HG03460 (cell line): Measurements from ENCODE around the gene STK32C.

Source experiments
- ATAC-seq: cut with Tn5 transposase; IDR thresholded peaks from one replicate; pipeline ENCODE4 v1.9.1; 2021; ENCODE audit not compliant: unreplicated experiment

Gene STK32C

DNA sequence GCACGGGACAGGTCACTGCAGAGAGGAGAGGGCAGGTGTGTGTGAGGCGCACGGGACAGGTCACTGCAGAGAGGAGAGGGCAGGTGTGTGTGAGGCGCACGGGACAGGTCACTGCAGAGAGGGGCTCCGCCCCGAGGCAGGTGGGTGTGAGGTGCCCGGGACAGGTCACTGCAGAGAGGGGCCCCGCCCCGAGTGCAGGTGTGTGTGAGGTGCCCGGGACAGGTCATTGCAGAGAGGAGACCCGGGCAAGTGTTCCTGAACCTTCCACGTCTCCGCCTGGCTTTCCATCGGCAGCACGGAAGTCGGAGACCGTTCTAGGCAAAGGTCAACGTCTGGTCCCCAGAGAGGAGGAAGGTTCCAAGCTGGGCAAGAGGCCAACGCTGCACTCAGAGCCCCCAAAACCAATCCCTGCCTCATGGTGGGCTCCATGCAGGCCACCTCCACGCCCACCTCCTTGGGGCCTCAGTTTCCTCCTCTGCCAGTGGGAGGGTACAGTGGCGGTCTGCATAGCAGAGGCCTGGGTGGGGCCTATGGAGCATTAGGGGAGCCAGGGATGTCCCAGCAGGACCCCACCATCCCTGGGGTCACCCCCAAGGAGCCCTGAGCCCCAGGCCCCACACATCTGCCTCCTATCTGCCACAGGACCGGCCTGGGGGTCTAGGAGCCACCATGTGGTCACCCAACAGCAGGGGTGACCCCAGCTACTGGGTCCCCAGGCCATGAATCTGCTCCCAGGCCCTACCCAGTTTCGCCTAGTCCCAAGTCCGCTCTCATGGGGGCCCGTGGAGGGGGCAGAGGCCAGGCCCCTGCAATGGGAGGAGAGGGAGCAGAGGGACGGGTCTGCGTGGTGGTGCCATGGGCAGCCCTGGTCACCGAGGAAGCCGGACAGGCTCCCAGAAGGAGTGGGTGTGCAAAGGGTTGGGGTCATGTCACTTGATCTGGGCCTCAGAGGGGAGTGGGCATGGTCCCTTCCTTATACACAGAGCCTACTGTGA lies 57.0 kb downstream of the STK32C start:
- no peak for ATAC-seq

DNA sequence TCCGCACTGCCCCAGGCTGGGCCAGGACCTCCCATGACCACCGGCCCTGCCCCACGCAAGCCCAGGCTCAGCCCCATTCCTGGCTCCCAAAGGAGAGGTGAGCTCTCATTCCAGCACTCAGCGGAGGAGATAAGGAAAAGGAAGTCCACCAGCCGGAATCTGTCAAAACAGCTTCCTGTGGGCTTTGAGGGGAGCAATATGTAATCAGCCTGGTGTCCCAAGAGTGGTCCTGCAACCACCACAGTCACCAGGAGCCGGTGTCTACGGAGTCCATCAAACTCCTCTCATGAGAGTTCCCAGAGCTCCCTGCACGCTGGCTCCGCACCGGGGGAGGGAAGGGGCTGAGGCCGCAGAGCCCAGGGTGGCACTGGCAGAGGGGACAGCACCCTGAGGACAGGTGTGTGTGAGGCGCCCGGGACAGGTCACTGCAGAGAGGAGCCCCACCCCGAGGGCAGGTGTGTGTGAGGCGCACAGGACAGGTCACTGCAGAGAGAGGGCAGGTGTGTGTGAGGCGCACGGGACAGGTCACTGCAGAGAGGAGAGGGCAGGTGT lies 57.9 kb downstream of the STK32C start:
- ATAC-seq = no peak

DNA sequence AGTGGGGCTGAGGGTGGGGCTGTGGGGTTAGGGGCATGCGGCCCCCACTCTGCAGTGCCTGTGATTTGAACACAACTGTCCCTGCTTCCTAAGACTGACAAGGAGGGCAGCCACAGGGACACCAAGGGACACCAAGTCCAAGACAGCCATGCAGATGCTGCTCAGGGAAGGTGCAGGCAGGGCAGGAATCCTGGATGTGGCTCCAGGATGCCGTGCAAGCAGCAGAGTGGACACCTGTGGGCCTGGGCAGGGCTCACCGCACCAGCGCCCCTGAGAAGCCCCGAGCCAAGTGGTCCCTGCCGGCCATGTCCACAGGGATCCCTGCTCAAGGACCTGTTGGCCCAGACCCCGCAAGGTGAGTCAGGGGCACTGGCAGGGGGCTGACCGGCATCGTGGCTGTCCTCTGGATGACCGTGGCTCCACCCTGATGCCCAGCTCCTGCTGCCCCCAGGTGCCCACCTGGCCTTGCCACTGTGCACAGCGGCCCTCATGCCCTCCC lies 58.5 kb downstream of the STK32C start:
- ATAC-seq = no peak

DNA sequence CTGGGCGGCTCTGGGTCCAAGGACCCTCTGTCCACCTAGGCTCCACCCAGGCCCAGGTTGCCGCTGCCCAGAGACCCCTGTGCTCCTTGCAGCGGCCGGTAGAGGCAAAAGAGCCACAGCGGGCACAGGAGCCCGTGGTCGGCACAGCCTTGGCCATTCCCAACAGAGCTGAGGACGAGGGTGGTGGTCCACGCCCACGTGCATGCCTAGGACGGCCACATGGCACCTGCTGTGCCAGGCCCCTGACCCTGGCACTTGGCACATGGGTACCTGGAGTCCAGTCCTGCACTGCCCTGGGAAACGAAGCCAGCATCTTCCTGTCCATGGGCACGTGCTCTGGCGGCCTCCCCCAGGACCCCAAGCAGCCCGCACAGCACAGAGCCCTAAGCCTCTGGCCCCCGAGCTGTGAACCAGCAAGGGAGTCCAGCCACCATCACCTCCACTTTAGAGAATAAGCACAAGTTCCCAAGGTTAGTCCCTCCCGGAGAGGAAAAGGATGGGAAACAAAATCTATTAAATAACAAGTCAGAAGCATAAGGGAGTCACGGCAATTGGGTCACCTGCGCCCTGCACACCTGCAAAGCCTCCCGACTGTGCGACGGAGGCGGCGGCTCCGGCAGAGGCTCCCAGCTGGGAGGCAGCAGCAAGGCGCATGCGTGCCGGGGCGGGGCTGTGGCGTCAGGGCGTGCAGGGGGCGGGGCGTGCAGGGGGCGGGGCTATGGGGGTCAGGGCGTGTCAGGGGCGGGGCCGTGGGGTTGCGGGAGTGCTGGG lies 59.1 kb downstream of the STK32C start:
- ATAC-seq = no peak

DNA sequence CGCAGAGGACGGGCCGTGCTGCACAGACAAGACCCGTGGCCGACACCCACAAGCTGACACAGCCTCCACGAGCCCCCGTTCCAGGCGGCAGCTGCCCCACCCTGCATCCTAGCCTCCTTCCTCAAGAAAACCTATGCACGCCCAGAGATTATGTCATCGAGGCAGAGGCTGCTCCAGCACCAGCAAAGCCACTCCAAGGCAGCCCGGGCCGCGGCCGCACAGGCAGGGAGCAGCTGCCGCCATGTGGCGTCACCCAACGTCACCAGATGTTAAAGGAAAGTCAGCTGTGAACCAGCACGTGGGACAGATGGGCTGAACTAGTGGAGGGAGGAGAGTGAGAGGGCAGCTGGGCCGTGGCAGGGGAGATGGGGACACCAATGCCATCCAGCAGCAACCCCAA lies 59.8 kb downstream of the STK32C start:
- no peak for ATAC-seq

DNA sequence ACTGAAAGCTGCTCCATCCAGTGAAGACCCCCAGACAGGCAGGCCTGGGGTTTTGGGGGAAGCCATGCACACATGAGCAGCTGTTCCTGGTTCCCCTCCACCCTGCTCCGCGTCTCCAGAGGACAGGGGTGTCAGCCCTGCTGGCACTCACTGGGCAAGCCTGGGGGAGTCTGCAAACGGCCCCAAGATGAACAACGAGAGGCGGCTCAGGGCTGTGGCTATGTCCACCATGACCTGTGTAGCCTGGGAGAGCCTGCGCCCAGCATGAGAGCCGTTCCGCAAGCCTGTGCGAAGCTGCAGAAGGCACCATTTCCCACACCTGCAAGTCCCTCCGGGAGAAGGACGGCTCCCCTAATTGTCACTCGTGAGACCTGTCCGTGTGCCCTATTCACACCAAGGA lies 61.5 kb downstream of the STK32C start:
- no peak for ATAC-seq

DNA sequence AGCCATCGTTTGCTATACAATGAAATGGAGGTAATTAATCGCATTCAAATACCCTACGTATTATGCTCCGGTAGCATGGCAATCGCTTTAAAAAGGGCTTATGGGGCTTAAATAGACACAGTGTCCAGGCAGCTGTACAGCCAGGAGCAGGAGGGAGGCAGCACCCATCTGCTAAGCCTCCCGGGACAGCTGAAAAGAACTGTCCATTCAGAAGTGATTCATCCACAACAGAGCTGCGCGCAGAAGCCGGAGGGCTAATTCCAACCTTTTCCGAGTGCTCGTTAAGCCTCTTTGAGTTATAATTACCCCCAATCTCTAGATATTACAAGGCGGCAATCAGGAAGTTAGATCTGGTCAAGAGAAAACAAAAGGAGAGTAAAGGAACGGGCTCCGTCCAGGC lies 62.7 kb downstream of the STK32C start:
- no peak for ATAC-seq

DNA sequence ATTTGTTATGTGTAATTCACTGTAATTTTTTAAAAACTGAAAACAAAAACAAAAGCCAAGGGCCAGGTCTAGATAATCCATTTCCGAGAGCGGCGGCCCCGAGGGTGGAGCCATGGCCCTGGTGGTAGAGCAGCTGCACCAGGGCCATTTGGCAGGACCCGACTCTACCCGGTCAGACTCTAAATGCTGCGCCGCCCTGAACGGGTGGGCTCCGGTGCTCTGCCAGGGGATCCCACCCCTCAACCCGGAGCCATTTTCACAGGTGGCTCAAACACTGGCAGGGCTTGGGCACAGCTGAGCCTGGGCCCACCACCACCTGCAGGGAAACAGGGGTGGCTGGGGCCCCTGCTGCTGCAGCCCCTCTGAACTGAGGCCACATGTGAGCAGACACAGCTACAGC lies 64.1 kb downstream of the STK32C start:
- ATAC-seq = no peak

DNA sequence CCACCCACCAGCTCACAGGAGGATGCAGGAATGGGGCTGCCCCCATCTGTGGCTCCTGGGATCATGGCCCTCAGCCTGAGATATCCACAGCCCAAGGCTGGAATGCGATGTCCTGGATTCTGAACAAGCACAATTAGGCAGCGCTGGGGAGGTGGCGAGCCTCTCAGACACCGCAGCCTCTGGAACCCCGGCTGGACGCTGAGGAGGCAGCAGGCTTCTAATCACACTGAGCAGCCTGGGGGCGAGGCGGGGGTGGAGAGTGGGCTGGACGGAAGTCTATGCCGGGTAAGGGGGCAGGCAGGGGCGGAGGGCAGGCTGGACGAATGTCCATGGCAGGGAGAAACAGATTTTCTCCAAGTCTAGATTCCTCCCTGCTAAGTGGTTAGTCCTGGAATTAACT lies 64.6 kb downstream of the STK32C start:
- no peak for ATAC-seq

DNA sequence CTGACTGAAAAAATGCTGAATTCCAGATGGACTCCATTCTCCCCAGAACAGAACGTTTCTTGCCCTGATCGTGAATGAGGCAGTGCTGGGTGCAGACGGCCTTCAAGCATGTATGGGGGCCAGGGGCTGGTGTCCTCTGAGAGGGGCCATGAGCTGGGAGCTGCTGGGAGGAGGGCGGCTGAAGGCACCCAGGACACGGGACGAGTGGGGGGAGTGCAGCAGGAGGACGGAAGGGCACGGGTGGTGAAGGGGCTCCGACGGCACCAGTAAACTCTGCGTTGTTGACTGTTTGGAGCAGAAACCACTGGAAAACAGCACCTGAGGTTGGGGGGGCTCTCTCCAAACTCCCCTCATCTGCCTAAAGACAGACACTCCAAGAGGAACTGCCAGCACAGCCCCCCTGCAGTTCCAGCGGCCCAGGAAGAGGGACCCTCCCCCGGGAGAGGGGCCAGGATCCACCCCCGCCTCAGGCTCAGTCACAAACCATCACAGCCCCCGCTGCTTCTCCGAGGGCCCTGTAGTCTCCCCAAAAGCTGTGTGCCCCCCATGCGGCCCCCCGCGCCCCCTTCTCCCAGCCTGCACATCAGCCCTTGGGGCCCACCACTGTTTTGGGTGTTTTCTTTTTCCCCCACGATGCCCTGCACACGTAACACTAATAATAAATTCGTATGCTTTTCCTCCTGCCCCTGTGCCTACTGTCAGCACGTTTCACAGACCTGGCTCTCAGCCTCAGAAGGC lies 65.5 kb downstream of the STK32C start:
- ATAC-seq = no peak

DNA sequence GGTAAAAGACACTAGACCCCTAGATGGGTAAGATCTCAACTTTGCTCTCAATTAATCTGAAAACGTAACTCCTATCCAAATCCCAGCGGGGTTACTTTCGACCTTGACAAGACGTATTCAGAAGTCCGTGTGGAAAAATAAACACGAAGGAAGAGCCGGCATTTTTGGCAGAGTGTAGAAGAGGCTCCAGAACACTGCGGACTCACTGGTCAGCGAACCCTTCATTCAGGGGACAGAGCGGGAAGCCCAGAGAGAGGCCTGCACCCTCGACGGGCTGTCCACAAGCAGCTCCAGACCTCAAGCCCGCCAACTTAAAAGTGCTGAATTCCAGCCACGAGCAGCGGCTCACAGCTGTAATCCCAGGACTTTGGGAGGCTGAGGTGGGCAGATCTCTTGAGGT lies 66.3 kb downstream of the STK32C start:
- ATAC-seq = no peak

DNA sequence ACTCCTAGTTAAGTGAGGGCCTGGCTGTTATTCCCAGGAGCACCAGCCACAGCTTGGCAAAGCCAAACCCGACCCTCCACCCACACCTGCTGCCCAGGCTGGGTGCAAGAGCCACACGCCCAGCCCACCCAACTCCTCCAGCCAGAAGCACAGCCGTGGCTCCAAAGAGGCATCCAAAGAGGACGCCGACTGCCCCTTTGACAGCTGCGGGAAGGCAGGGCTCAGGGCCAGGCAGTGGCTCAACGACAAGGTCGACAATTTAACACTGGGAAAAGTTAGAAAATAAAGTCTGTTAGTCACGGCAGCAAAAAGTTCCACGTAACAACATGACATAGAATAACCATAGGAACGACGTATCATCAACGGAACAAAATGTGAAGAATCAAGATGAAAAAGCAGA lies 66.7 kb downstream of the STK32C start:
- ATAC-seq = no peak

DNA sequence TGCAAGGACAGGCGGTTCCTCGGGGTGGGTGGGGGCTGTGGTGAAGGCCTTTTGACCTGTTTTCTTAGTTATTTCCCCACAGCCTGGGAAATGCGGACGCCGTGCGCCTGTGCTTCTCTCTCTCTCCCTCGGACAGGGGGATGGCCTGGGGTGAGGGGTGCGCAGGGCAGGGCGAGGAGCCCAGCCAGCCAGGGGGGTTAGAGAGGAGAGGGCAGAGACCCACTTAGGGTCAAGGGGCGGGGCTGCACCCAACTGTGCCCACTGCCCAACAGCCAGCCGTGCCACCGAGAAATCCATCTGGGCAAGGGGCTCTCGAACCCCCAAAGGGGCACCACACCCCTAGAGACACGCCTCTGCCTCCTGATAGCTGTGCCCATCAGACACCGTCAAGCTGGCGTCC lies 67.2 kb downstream of the STK32C start:
- no peak for ATAC-seq

DNA sequence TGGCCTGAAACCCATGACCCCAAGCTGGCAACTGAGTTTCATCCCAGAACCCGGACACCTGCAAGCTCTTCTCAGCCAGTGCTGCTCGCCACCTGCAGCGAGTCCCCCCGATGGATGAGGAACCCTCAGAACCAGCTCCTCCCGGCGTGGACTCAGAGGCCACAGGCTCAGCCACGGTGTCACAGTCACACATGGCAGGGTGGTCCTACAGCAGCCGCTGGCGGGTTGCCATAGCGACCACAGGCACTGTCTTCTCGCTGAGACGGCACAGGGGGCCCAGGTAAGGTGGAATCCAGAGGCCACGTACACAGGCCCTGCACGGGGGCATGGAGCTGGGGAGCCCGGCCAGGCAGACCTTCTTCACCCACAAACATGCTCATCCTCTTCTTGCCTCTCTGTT lies 67.6 kb downstream of the STK32C start:
- ATAC-seq = no peak

DNA sequence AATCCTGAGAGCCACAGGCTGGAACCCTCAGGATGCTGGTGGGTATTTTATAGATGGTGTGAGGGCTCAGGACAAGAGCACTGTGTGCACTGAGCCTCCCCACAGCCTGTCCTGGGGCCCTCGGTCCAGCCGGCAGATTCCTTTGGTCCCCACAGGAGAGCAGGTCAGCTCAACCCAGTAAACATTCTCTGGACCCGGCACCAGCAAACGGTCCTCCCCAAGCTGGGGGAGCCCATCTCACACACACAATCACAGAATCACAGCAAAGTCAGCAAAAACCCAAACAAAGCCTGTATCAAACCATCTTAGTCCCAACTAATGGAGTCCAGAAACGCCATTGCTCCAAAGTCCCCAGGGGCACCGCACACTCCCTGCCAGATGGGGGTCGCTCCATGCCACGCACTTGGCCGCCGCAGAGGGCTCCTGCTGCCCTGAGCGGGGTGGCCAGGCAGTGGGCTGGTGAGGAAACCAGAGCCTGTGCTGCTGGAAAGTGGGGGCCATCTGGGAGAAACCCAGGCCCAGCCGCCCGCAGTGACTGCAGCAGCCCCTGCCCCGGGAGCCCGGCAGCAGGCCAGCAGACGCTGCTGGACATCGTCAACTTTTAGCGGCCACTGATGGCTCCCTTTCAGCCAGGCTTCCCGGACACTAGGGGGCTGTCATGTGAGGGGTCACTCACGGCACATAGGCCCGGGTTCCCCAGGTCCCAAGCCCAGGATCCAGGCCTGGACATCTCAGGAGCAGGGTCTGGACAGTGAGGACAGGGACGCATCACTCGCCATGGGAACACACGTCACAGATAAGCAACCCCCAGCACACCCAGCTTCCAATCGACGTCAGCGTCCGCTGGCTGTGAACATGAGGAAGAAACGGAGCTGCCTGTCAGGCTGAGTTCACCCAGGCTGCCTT lies 68.4 kb downstream of the STK32C start:
- no peak for ATAC-seq

DNA sequence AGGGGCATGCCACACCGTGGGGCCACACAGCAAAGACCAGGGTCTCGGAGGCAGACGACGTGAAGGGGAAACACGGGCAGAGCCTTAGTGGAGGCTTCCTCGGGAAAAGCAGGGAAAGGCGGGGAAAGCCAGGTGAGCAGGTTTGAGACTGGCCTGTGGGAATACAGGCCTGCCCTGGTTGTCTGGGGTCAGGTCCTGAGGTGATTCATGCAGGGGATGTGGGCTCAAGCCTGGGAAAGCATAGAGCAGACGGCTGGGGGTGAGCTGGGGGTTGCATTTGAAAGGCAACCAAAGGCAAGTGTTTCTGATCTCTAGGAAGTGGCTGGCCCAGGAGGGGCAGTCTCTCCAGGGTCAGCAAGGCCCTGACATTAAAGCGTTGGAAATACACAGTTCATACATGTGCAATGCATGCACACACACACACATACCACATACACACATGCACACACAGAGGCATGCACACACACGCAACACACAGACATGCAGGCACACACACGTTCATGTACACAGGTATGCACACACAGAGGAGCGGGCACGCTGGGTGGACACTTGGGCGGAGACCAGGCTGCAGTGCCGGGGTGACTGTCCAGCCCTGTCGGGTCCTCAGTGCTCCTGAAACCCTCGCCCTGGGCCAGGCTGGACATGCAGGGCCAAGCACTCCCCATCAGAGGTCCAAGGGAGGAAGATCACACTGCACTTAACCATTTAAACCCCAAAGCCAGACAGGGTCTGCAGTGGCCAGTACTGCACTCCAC lies 69.2 kb downstream of the STK32C start:
- ATAC-seq = no peak

DNA sequence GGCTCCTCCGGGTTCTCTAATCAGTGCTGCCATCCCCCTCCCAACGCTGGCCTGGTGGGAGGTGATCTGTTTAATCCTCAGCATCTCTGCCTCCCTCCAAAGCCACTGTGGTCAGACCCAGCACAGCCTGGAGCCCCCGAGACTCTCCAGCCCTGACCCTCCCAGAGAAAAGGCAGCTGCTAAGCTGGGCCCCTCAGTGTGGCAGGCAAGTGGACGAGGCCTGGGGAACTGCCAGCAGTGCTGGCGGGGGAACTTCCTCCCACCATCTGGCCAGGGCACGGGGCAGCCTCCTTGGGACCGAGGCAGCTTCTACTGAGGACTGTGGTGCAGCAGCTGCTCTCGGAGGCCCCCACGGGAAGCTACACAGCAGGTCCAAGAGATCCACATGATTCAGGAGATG lies 69.9 kb downstream of the STK32C start:
- ATAC-seq = no peak

DNA sequence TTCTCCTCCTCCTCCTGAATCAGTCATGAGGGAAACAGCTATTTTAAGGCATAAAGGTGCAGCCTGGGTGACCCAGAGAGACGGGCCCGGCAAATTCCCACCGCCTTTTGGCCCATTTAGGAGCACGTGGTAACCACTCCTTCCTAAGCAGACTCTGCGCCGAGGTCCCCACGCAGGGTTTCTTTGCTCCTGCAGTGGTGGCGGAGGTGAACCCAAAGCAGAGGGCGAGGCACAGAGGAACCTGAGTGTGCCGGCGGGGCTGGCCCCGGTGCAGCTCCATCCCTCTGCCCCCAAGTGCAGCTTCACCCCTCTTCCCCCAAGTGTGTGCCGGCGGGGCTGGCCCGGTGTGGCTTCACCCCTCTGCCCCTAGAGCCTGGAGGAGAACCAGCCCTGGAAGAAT lies 70.4 kb downstream of the STK32C start:
- no peak for ATAC-seq

DNA sequence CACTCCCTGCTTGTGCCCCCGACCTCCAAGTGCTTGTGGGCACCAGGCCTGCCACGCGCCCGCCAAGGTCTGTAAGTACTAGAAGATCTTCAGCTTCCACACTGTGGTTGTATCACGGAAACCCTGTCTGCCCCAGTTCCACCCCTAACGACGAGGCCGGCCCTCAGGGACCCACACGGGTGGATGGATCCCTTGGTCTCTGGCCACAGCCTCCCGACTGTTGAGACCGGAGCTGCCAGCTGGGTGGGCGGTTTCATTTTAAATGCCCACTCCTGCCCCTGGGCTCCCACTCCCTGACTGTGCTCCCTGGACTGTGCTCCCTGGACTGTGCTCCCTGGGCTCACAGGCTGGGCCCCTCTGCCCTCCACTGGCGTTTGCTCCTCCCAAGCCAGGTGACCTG lies 70.9 kb downstream of the STK32C start:
- no peak for ATAC-seq
